ENCODE results near the gene DUSP8.

DUSP8 gene

GRCh38 chr11:1565173-1565903 lies 6.7 kb downstream of the DUSP8 start:
- no peaks in the 10 kb centered on the region for H3K36me3 ChIP-seq (ENCODE audit: low read length)
- no peaks in the 10 kb centered on the region for H3K9me2 ChIP-seq (replicated peaks; ENCODE audit: insufficient read depth, low read length)
- H3K4me3 ChIP-seq (ENCODE audit: insufficient read depth, low read length, poor library complexity, severe bottlenecking), result no peak overlapping the region
- TF ChIP-seq EZH2phosphoT487 (conservative IDR thresholded peaks at IDR 0.05; ENCODE audit: low read length) (no peak), CTCF (IDR thresholded peaks at IDR 0.05; ENCODE audit: insufficient read depth, low read length, poor library complexity, severe bottlenecking) (no peak)
- no peak overlapping the region for H2AFZ ChIP-seq (ENCODE audit: low read depth, low read length, severe bottlenecking)
- no peak overlapping the region for H3K27ac ChIP-seq (ENCODE audit: low read depth, low read length)
- no peaks in the 10 kb centered on the region for H4K20me1 ChIP-seq (ENCODE audit: low read depth, low read length)
- H3K79me2 ChIP-seq (ENCODE audit: insufficient read depth, low read length), result no peaks in the 10 kb centered on the region
- H3K4me2 ChIP-seq (ENCODE audit: low read depth, low read length, poor library complexity, severe bottlenecking), result no peak overlapping the region
- H3K27me3 ChIP-seq (ENCODE audit: low read length), result no peaks in the 10 kb centered on the region
- H3K9ac ChIP-seq (ENCODE audit: low read length), result no peak overlapping the region
- H3F3A ChIP-seq (ENCODE audit: insufficient read depth), result no peaks in the 10 kb centered on the region
- no peaks in the 10 kb centered on the region for H3K9me3 ChIP-seq (ENCODE audit: insufficient read depth, low read length)

GRCh38 chr11:1564535-1565172 lies 7.4 kb downstream of the DUSP8 start:
- Histone ChIP-seq H3K27me3 (ENCODE audit: low read length) (no peaks in the 10 kb centered on the region), H3F3A (ENCODE audit: insufficient read depth) (no peaks in the 10 kb centered on the region), H3K9me3 (ENCODE audit: insufficient read depth, low read length) (no peaks in the 10 kb centered on the region), H3K36me3 (ENCODE audit: low read length) (no peaks in the 10 kb centered on the region), H3K4me2 (ENCODE audit: low read depth, low read length, poor library complexity, severe bottlenecking) (no peak overlapping the region), H3K4me3 (ENCODE audit: insufficient read depth, low read length, poor library complexity, severe bottlenecking) (no peak overlapping the region), H4K20me1 (ENCODE audit: low read depth, low read length) (no peaks in the 10 kb centered on the region), H3K79me2 (ENCODE audit: insufficient read depth, low read length) (no peaks in the 10 kb centered on the region), H2AFZ (ENCODE audit: low read depth, low read length, severe bottlenecking) (no peak overlapping the region), H3K27ac (ENCODE audit: low read depth, low read length) (no peak overlapping the region), H3K9ac (ENCODE audit: low read length) (no peak overlapping the region), H3K9me2 (replicated peaks; ENCODE audit: insufficient read depth, low read length) (no peaks in the 10 kb centered on the region)
- TF ChIP-seq EZH2phosphoT487 (conservative IDR thresholded peaks at IDR 0.05; ENCODE audit: low read length) (no peak), CTCF (IDR thresholded peaks at IDR 0.05; ENCODE audit: insufficient read depth, low read length, poor library complexity, severe bottlenecking) (no peak)

GRCh38 chr11:1563697-1564534 lies 8.2 kb downstream of the DUSP8 start:
- Histone ChIP-seq H3K79me2 (ENCODE audit: insufficient read depth, low read length) (no peaks in the 10 kb centered on the region), H3K9me2 (replicated peaks; ENCODE audit: insufficient read depth, low read length) (no peaks in the 10 kb centered on the region), H3K9ac (ENCODE audit: low read length) (no peak overlapping the region), H3K27me3 (ENCODE audit: low read length) (no peaks in the 10 kb centered on the region), H3K4me2 (ENCODE audit: low read depth, low read length, poor library complexity, severe bottlenecking) (no peak overlapping the region), H4K20me1 (ENCODE audit: low read depth, low read length) (no peaks in the 10 kb centered on the region), H3K27ac (ENCODE audit: low read depth, low read length) (no peak overlapping the region), H3K9me3 (ENCODE audit: insufficient read depth, low read length) (no peaks in the 10 kb centered on the region), H2AFZ (ENCODE audit: low read depth, low read length, severe bottlenecking) (no peak overlapping the region), H3K36me3 (ENCODE audit: low read length) (no peaks in the 10 kb centered on the region), H3K4me3 (ENCODE audit: insufficient read depth, low read length, poor library complexity, severe bottlenecking) (no peak overlapping the region), H3F3A (ENCODE audit: insufficient read depth) (no peaks in the 10 kb centered on the region)
- no peak for TF ChIP-seq EZH2phosphoT487 (conservative IDR thresholded peaks at IDR 0.05; ENCODE audit: low read length)
- TF ChIP-seq CTCF (IDR thresholded peaks at IDR 0.05; ENCODE audit: insufficient read depth, low read length, poor library complexity, severe bottlenecking), result no peak

Measured in SU-DHL-6 (cell line).